Fibroblast of the aortic adventitia (primary cell): ENCODE measurements around the gene NELL1. TPM values are rescaled to one million over a fixed set of nuclear protein-coding genes. Genes with fewer than 3 reads are reported as not detected.

ENCODE experiments used
- DNase-seq: peaks from one replicate; pipeline ENCODE4 v3.0.0-alpha.2; 2010; ENCODE audit warnings: low read depth
- H3K4me3 ChIP-seq: 2 replicates; pipeline ENCODE4 v1.5.1; 2011; ENCODE audit warnings: low read depth, mild to moderate bottlenecking, control low read depth, low read length, moderate library complexity
- total RNA-seq: library from RNA; depleted of rRNA; stranded (reverse); fragments of >200 nt; gene quantifications from 2 replicates; pipeline ENCODE4 v1.2.3, GENCODE V29; 2012; ENCODE audit warnings: low replicate concordance
- TF ChIP-seq, protein P1 (sequence below): IDR thresholded peaks from 2 replicates; pipeline ENCODE4 v1.5.1; 2011; ENCODE audit warnings: mild to moderate bottlenecking, low read length, control low read depth, inconsistent platforms; ENCODE audit not compliant: insufficient read depth

Gene NELL1
- total RNA-seq, 1 donor: not detected

DNA sequence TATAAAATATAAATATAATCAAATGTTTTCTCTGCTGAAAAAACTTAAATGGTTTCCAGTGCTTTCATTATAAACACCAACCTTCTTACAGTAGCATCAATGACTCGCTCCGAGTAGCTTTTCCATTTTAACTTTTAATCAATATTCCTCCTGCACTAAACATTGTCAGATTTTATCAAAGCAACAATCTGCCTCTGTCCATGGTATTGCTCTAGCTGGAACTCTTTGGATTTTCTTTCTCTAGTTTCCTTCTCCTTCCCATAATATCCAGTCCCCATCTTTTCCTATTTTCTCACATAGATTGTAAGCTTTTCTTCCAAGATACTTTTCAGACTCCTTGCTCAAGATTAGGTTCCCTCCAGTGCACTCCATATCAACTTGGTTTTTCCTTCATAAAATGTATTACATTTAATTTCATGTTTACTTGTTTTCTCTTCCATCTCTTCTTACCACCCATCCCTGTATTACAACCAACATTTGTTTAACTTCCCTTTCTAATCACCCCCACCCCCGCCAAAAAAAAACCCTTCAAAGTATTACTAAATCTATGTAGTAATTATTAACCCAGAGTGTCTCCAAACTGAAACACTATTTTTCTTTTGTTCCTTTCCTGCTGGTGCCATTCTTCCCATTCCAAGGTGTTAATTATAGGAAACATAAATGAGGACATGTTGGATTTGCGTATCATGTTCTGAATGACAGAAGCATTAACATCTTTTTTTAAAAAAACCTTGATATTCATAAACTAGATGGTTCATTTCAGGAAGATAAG lies 716.5 kb downstream of the NELL1 start:
- TF ChIP-seq, protein P1, sequence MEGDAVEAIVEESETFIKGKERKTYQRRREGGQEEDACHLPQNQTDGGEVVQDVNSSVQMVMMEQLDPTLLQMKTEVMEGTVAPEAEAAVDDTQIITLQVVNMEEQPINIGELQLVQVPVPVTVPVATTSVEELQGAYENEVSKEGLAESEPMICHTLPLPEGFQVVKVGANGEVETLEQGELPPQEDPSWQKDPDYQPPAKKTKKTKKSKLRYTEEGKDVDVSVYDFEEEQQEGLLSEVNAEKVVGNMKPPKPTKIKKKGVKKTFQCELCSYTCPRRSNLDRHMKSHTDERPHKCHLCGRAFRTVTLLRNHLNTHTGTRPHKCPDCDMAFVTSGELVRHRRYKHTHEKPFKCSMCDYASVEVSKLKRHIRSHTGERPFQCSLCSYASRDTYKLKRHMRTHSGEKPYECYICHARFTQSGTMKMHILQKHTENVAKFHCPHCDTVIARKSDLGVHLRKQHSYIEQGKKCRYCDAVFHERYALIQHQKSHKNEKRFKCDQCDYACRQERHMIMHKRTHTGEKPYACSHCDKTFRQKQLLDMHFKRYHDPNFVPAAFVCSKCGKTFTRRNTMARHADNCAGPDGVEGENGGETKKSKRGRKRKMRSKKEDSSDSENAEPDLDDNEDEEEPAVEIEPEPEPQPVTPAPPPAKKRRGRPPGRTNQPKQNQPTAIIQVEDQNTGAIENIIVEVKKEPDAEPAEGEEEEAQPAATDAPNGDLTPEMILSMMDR: no peak
- no peak overlapping the region for H3K4me3 ChIP-seq
- DNase-seq: no peak

DNA sequence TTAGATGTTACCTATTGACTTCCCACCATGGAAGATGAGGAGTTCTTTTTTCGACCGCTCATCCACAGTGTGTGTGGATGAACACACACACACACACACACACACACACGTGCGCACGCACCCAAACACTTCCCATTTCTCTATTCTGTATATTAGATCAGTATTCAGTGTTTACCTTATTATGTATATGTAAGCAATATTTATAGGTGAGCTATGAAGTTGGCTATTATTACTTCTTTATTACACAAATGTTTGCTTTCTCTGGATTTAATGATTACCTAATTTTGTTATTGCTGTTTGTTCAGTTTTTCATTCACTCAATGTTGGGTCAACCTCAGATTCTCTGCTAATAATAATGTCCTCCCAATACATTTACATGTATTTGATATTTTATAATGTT lies 721.0 kb downstream of the NELL1 start:
- H3K4me3 ChIP-seq: no peak overlapping the region
- no peak for DNase-seq
- TF ChIP-seq, protein P1: no peak

DNA sequence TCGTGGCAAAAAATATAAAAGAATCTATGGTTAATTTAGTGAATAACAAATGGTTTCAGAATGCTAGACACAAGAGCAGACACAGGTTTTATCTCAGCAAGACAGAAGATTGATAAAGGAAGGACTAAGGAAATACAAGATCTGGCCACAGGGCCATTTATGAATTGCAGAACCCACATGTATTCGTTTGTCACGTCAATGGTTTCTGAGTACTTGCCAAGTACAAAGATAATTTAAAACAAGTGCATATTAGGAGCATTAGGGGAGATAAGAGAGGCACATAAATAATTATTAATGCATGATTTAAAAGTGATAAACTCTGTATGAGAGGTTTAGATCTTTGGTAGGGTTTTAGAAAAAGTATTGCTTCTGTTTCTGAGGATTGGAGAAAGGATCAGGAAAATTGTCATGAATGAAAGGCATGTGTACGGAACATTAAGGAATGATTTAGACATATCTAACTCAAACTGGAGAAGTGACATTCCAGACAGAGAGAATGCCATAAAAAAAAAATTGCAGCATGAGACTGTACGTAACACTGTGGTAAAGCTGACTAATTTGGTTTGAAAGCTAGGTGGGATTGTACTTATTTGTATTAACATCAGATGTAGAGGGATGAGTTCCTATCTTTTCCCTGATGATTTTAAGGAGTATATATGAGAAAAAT lies 727.1 kb downstream of the NELL1 start:
- DNase-seq: no peak
- TF ChIP-seq, protein P1: no peak
- H3K4me3 ChIP-seq: no peak overlapping the region

DNA sequence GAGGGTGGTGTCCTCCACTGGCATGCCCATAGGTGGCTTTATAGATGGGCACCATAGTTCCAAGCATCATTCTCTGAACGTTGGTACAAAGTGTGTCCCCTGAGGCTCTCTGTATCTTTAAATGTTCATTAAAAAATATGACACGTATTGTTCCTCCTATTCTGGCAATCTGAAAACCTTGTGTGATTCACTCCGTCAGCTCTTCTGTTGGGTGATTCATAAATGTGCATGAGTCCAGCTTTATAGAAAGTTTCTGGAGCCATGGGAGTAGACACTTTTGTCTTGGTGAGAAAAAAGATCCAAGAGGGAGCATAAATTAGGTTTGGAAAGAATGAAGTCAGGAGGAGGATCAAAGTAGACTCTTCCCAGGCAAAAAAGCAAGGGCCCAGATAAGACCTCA lies 728.8 kb downstream of the NELL1 start:
- no peak for DNase-seq
- no peak overlapping the region for H3K4me3 ChIP-seq
- TF ChIP-seq, protein P1: no peak

DNA sequence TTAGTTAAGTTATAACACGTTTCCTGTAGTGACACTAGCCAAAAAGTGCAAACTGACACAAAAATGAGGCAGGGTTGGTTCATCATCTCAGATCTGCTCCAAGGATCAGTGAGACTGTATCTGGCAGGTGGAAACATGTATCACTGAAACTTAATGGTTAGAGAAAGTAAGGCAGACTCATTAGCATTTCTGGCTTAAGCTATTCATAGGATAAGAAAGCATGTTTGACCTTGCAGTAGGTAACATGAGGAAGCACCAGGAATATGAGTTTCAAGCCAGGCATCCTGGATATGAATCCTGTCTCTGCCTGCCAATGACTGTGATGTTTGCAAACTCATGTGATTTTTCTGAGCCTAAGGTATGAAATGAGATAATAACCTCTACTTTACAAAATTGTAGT lies 732.1 kb downstream of the NELL1 start:
- no peak overlapping the region for H3K4me3 ChIP-seq
- DNase-seq: no peak
- TF ChIP-seq, protein P1: no peak

DNA sequence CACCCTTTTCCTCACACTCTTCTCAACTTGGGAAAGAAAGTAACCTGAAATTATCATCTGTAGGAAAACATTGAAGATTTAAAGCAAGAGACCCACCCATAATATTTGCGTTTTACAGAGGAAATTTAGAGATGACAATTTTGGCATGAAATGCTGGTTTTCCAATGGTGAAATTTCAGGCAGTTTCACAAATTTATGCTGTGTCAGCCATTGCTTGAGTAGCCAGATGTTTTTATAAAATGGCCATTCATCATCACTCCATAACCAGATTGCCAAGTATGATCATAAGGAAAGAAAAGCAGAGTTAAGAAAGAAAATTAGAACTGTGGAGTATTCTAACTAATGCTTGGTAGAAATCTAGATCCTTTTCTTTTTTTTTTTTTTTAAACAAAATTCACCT lies 732.9 kb downstream of the NELL1 start:
- DNase-seq: no peak
- TF ChIP-seq, protein P1: no peak
- no peak overlapping the region for H3K4me3 ChIP-seq
